Measurements from ENCODE around the gene PTPRR. TPM values are rescaled to one million over a fixed set of nuclear protein-coding genes. Genes with fewer than 3 reads are reported as not detected.

Gene PTPRR
- total and polyA plus RNA-seq, 3 experiments from 2014 or later: not detected

- no peak overlapping the region for H3K4me3 ChIP-seq (ENCODE audit: low read length)
- no peaks in the 10 kb centered on the region for H3K4me1 ChIP-seq (ENCODE audit: insufficient read depth, low read length)
- ChIA-PET CTCF (no interaction called here), POLR2A (no interaction called here)
- Mint-ChIP-seq H3K9me3 (no peaks in the 10 kb centered on the region), H3K4me3 (no peak overlapping the region), H3K27me3 (peaks cover 11 to 30% of the 10 kb centered on the region in 2 donors), H3K27ac (no peak overlapping the region), H3K36me3 (no peaks in the 10 kb centered on the region), H3K4me1 (peaks cover 3 to 5% (median 4%) of the 10 kb centered on the region in 3 donors)
- H3K27me3 ChIP-seq (ENCODE audit: insufficient read depth, low read length, poor library complexity, severe bottlenecking): no peaks in the 10 kb centered on the region
- no peak for DNase-seq
- H3K9me3 ChIP-seq (ENCODE audit: low read length): no peaks in the 10 kb centered on the region
- no peak overlapping the region for H3K27ac ChIP-seq (ENCODE audit: low read depth, low read length)
- H3K36me3 ChIP-seq (ENCODE audit: insufficient read depth, low read length): no peaks in the 10 kb centered on the region
These were observed 305.2 kb downstream of the PTPRR start for GRCh38 chr12:70615174-70615866.

GRCh38 chr12:70609739-70610491 is 310.6 kb downstream of the PTPRR start:
- H3K4me3 ChIP-seq (ENCODE audit: low read length): no peak overlapping the region
- ChIA-PET CTCF (no interaction called here), POLR2A (no interaction called here)
- H3K9me3 Mint-ChIP-seq: no peaks in the 10 kb centered on the region
- DNase-seq: no peak
- H3K4me1 Mint-ChIP-seq: peaks cover 4 to 12% (median 6%) of the 10 kb centered on the region in 3 donors
- H3K27me3 ChIP-seq (ENCODE audit: insufficient read depth, low read length, poor library complexity, severe bottlenecking): peaks cover 10% of the 10 kb centered on the region
- peaks cover 22 to 62% of the 10 kb centered on the region in 2 donors for H3K27me3 Mint-ChIP-seq
- H3K36me3 ChIP-seq (ENCODE audit: insufficient read depth, low read length): no peaks in the 10 kb centered on the region
- no peaks in the 10 kb centered on the region for H3K36me3 Mint-ChIP-seq
- peak overlapping the region in 3 of 7 donors; percentile 9 to 43 (median 35) for H3K4me3 Mint-ChIP-seq
- H3K27ac Mint-ChIP-seq: peak overlapping the region in 1 of 8 donors; percentile 63
- no peak overlapping the region for H3K27ac ChIP-seq (ENCODE audit: low read depth, low read length)
- no peaks in the 10 kb centered on the region for H3K9me3 ChIP-seq (ENCODE audit: low read length)
- no peaks in the 10 kb centered on the region for H3K4me1 ChIP-seq (ENCODE audit: insufficient read depth, low read length)

GRCh38 chr12:70609203-70609602 is 311.3 kb downstream of the PTPRR start:
- Histone ChIP-seq H3K4me1 (ENCODE audit: insufficient read depth, low read length) (no peaks in the 10 kb centered on the region), H3K27ac (ENCODE audit: low read depth, low read length) (no peak overlapping the region), H3K36me3 (ENCODE audit: insufficient read depth, low read length) (no peaks in the 10 kb centered on the region), H3K9me3 (ENCODE audit: low read length) (no peaks in the 10 kb centered on the region), H3K27me3 (ENCODE audit: insufficient read depth, low read length, poor library complexity, severe bottlenecking) (peaks cover 10% of the 10 kb centered on the region), H3K4me3 (ENCODE audit: low read length) (no peak overlapping the region)
- POLR2A ChIA-PET: no interaction called here
- Mint-ChIP-seq H3K4me3 (peak overlapping the region in 1 of 7 donors; percentile 33), H3K9me3 (no peaks in the 10 kb centered on the region), H3K27me3 (peaks cover 22 to 67% of the 10 kb centered on the region in 2 donors), H3K4me1 (peaks cover 4 to 12% (median 6%) of the 10 kb centered on the region in 3 donors), H3K36me3 (no peaks in the 10 kb centered on the region), H3K27ac (no peak overlapping the region)
- CTCF ChIA-PET: no interaction called here
- no peak for DNase-seq

- Mint-ChIP-seq H3K36me3 (no peaks in the 10 kb centered on the region), H3K4me1 (peaks cover 4 to 12% (median 6%) of the 10 kb centered on the region in 3 donors), H3K27ac (no peak overlapping the region), H3K27me3 (peaks cover 20 to 61% of the 10 kb centered on the region in 2 donors), H3K4me3 (no peak overlapping the region), H3K9me3 (no peaks in the 10 kb centered on the region)
- ChIA-PET POLR2A (no interaction called here), CTCF (no interaction called here)
- no peak for DNase-seq
- H3K27me3 ChIP-seq (ENCODE audit: insufficient read depth, low read length, poor library complexity, severe bottlenecking): peaks cover 10% of the 10 kb centered on the region
- no peak overlapping the region for H3K4me3 ChIP-seq (ENCODE audit: low read length)
- no peaks in the 10 kb centered on the region for H3K36me3 ChIP-seq (ENCODE audit: insufficient read depth, low read length)
- no peaks in the 10 kb centered on the region for H3K9me3 ChIP-seq (ENCODE audit: low read length)
- H3K27ac ChIP-seq (ENCODE audit: low read depth, low read length): no peak overlapping the region
- no peaks in the 10 kb centered on the region for H3K4me1 ChIP-seq (ENCODE audit: insufficient read depth, low read length)
These were observed 312.4 kb downstream of the PTPRR start for GRCh38 chr12:70608184-70608583.

- DNase-seq: no peak
- CTCF ChIA-PET: no interaction called here
- POLR2A ChIA-PET: no interaction called here
These were observed 313.4 kb downstream of the PTPRR start for GRCh38 chr12:70607107-70607506.

GRCh38 chr12:70605976-70606375 is 314.6 kb downstream of the PTPRR start:
- no peaks in the 10 kb centered on the region for H3K9me3 Mint-ChIP-seq
- no peaks in the 10 kb centered on the region for H3K4me1 ChIP-seq (ENCODE audit: insufficient read depth, low read length)
- no peak overlapping the region for H3K4me3 Mint-ChIP-seq
- no peaks in the 10 kb centered on the region for H3K9me3 ChIP-seq (ENCODE audit: low read length)
- H3K27me3 Mint-ChIP-seq: peaks cover 15 to 57% of the 10 kb centered on the region in 2 donors
- no peak overlapping the region for H3K27ac ChIP-seq (ENCODE audit: low read depth, low read length)
- peaks cover 4 to 12% (median 6%) of the 10 kb centered on the region in 3 donors for H3K4me1 Mint-ChIP-seq
- no peak for DNase-seq
- no peak overlapping the region for H3K4me3 ChIP-seq (ENCODE audit: low read length)
- CTCF ChIA-PET: no interaction called here
- H3K36me3 ChIP-seq (ENCODE audit: insufficient read depth, low read length): no peaks in the 10 kb centered on the region
- H3K27me3 ChIP-seq (ENCODE audit: insufficient read depth, low read length, poor library complexity, severe bottlenecking): peaks cover 10% of the 10 kb centered on the region
- H3K27ac Mint-ChIP-seq: no peak overlapping the region
- H3K36me3 Mint-ChIP-seq: no peaks in the 10 kb centered on the region
- POLR2A ChIA-PET: no interaction called here

More at GRCh38 chr12:70607107-70607506, 313.4 kb downstream of the PTPRR start:
- Histone ChIP-seq H3K27me3 (ENCODE audit: insufficient read depth, low read length, poor library complexity, severe bottlenecking) (peaks cover 10% of the 10 kb centered on the region), H3K4me3 (ENCODE audit: low read length) (no peak overlapping the region), H3K36me3 (ENCODE audit: insufficient read depth, low read length) (no peaks in the 10 kb centered on the region), H3K9me3 (ENCODE audit: low read length) (no peaks in the 10 kb centered on the region), H3K4me1 (ENCODE audit: insufficient read depth, low read length) (no peaks in the 10 kb centered on the region), H3K27ac (ENCODE audit: low read depth, low read length) (no peak overlapping the region)
- H3K27me3 Mint-ChIP-seq: peaks cover 18 to 60% of the 10 kb centered on the region in 2 donors
- peaks cover 4 to 12% (median 6%) of the 10 kb centered on the region in 3 donors for H3K4me1 Mint-ChIP-seq
- no peak overlapping the region for H3K4me3 Mint-ChIP-seq
- H3K36me3 Mint-ChIP-seq: no peaks in the 10 kb centered on the region
- H3K9me3 Mint-ChIP-seq: no peaks in the 10 kb centered on the region
- no peak overlapping the region for H3K27ac Mint-ChIP-seq

- Histone ChIP-seq H3K4me3 (ENCODE audit: low read length) (no peak overlapping the region), H3K27ac (ENCODE audit: low read depth, low read length) (no peak overlapping the region), H3K27me3 (ENCODE audit: insufficient read depth, low read length, poor library complexity, severe bottlenecking) (peaks cover 10% of the 10 kb centered on the region), H3K9me3 (ENCODE audit: low read length) (no peaks in the 10 kb centered on the region), H3K4me1 (ENCODE audit: insufficient read depth, low read length) (no peaks in the 10 kb centered on the region), H3K36me3 (ENCODE audit: insufficient read depth, low read length) (no peaks in the 10 kb centered on the region)
- no peaks in the 10 kb centered on the region for H3K36me3 Mint-ChIP-seq
- peaks cover 0 to 6% (median 0%) of the 10 kb centered on the region in 3 donors for H3K4me1 Mint-ChIP-seq
- ChIA-PET CTCF (interaction anchor here (1.0 kb wide), 1 partner anchor 9 kb away, joined by 3 read pairs; no protein-coding TSS in a partner anchor), POLR2A (no interaction called here)
- DNase-seq: no peak
- no peak overlapping the region for H3K4me3 Mint-ChIP-seq
- no peaks in the 10 kb centered on the region for H3K9me3 Mint-ChIP-seq
- no peak overlapping the region for H3K27ac Mint-ChIP-seq
- H3K27me3 Mint-ChIP-seq: peaks cover 14 to 50% of the 10 kb centered on the region in 2 donors
These were observed 315.9 kb downstream of the PTPRR start for GRCh38 chr12:70604662-70605061.

- H3K27me3 Mint-ChIP-seq: peaks cover 3 to 35% of the 10 kb centered on the region in 2 donors
- ChIA-PET POLR2A (no interaction called here), CTCF (no interaction called here)
- H3K36me3 Mint-ChIP-seq: no peaks in the 10 kb centered on the region
- no peaks in the 10 kb centered on the region for H3K4me1 Mint-ChIP-seq
- no peak overlapping the region for H3K4me3 ChIP-seq (ENCODE audit: low read length)
- H3K27ac ChIP-seq (ENCODE audit: low read depth, low read length): no peak overlapping the region
- DNase-seq: no peak
- H3K36me3 ChIP-seq (ENCODE audit: insufficient read depth, low read length): no peaks in the 10 kb centered on the region
- H3K9me3 ChIP-seq (ENCODE audit: low read length): no peaks in the 10 kb centered on the region
- no peaks in the 10 kb centered on the region for H3K27me3 ChIP-seq (ENCODE audit: insufficient read depth, low read length, poor library complexity, severe bottlenecking)
- H3K4me1 ChIP-seq (ENCODE audit: insufficient read depth, low read length): no peaks in the 10 kb centered on the region
- no peak overlapping the region for H3K4me3 Mint-ChIP-seq
- no peaks in the 10 kb centered on the region for H3K9me3 Mint-ChIP-seq
- no peak overlapping the region for H3K27ac Mint-ChIP-seq
These were observed 317.5 kb downstream of the PTPRR start for GRCh38 chr12:70603044-70603443.
